K562 (cell line): Measurements from ENCODE around the gene FBXL12. TPM values are rescaled to one million over a fixed set of nuclear protein-coding genes. Genes with fewer than 3 reads are reported as not detected.

ENCODE experiments used
- ATAC-seq: fragments of 200-7000 bp; cut with Tn5 transposase; 3 replicates; pipeline ENCODE4 v1.9.1; 2020; ENCODE audit warnings: moderate library complexity
- BruUV-seq: library from RNA; stranded (reverse); fragments of 400-500 nt; replicated peaks from 2 replicates; lab custom pipeline; 2021; lab: Mats Ljungman, UMichigan
- CTCF ChIA-PET: fragments of 300-600 bp; formaldehyde crosslinking; extraction: SDS; loops from one replicate; lab custom pipeline; 2021; ENCODE audit warnings: low intra/inter-chr PET ratio; lab: Yijun Ruan, JAX
- POLR2A ChIA-PET: fragments of 300-600, 350-650 bp; sonication (Branson Sonifier 250); formaldehyde crosslinking; extraction: SDS; loops from one replicate; lab custom pipeline; 2021; ENCODE audit warnings: antibody characterized with exemption, inconsistent platforms; lab: Yijun Ruan, JAX
- DNase-seq, 4 experiments: peaks; one replicate each; pipeline versions ENCODE4 v3.0.0 to v3.0.0-alpha.2; 2011 to 2018; ENCODE audit warnings: low spot score in 3 of 4, mixed read lengths in 3 of 4; ENCODE audit errors: extremely low read depth in 1 of 4
- FAIRE-seq: peaks from 2 replicates; lab custom pipeline; 2011; peaks lifted over from hg19 to GRCh38; lab: Jason Lieb, UNC
- H2AFZ ChIP-seq: 2 replicates; pipeline ENCODE4 v1.6.0; 2011; ENCODE audit warnings: low read depth, low read length, control low read depth, inconsistent platforms
- H3K27ac ChIP-seq: fragments of 200-600 bp; 3 replicates; pipeline ENCODE4 v1.8.0; 2011; ENCODE audit warnings: low read depth, mild to moderate bottlenecking, control low read depth, inconsistent platforms, low read length, moderate library complexity, mixed read lengths; ENCODE audit errors: extremely low read depth
- H3K27me3 ChIP-seq, 2 experiments: fragments of 300-600 bp in 1 of 2; 2 replicates in 1 of 2; 3 replicates in 1 of 2; pipeline versions ENCODE4 v1.6.0 to v1.8.0; 2011; ENCODE audit warnings: inconsistent platforms in 2 of 2, low read length in 2 of 2, mild to moderate bottlenecking in 1 of 2, mixed read lengths in 1 of 2, moderate library complexity in 1 of 2; ENCODE audit not compliant: control insufficient read depth in 2 of 2, insufficient read depth in 2 of 2
- H3K36me3 ChIP-seq: fragments of 300-600 bp; 3 replicates; pipeline ENCODE4 v1.8.0; 2011; ENCODE audit warnings: mild to moderate bottlenecking, low read length, inconsistent platforms; ENCODE audit not compliant: control insufficient read depth, insufficient read depth
- H3K4me1 ChIP-seq, 2 experiments: fragments of 200-600 bp in 1 of 2; replicated peaks in 1 of 2; 2 replicates in 1 of 2; 3 replicates in 1 of 2; pipeline versions ENCODE4 v1.5.1 to v1.8.0; 2011; ENCODE audit warnings: inconsistent platforms in 2 of 2, low read length in 2 of 2, mild to moderate bottlenecking in 1 of 2, mixed read lengths in 1 of 2, moderate library complexity in 1 of 2; ENCODE audit not compliant: control insufficient read depth in 2 of 2, insufficient read depth in 2 of 2
- H3K4me2 ChIP-seq: 2 replicates; pipeline ENCODE4 v1.6.1; 2011; ENCODE audit warnings: low read length, control low read depth, inconsistent platforms, mixed read lengths; ENCODE audit not compliant: insufficient read depth
- H3K4me3 ChIP-seq: fragments of 200-600 bp; sonication (generic), shearing (Covaris generic); 2 replicates; pipeline ENCODE4 v1.5.1; 2016; ENCODE audit warnings: control low read depth, inconsistent platforms
- H3K79me2 ChIP-seq: fragments of 200-600 bp; 3 replicates; pipeline ENCODE4 v1.8.0; 2011; ENCODE audit warnings: low read length, inconsistent platforms; ENCODE audit not compliant: control insufficient read depth, insufficient read depth
- H3K9ac ChIP-seq, 2 experiments: 2 replicates each; pipeline versions ENCODE4 v1.6.0 to v1.6.1; 2011; ENCODE audit warnings: low read depth in 2 of 2, low read length in 2 of 2, control low read depth in 1 of 2, inconsistent platforms in 1 of 2, mild to moderate bottlenecking in 1 of 2, mixed read lengths in 1 of 2; ENCODE audit not compliant: insufficient read depth in 1 of 2
- H3K9me1 ChIP-seq: one replicate; pipeline ENCODE4 v1.6.0; 2011; ENCODE audit warnings: inconsistent platforms, mild to moderate bottlenecking, low read length, moderate library complexity; ENCODE audit not compliant: control insufficient read depth, insufficient read depth
- H3K9me3 ChIP-seq: replicated peaks from 2 replicates; pipeline ENCODE4 v1.5.1; 2011; ENCODE audit warnings: low read depth, low read length, inconsistent platforms; ENCODE audit not compliant: control insufficient read depth, insufficient read depth
- H4K20me1 ChIP-seq: replicated peaks from 2 replicates; pipeline ENCODE4 v1.6.1; 2011; ENCODE audit warnings: low read length, inconsistent platforms, mixed read lengths; ENCODE audit not compliant: control insufficient read depth, insufficient read depth
- ARID1B ChIP-seq: fragments of 450-650 bp; IDR thresholded peaks from 2 replicates; pipeline ENCODE4 v1.6.1; 2016; ENCODE audit warnings: antibody characterized with exemption, mild to moderate bottlenecking, inconsistent platforms
- BHLHE40 ChIP-seq: IDR thresholded peaks from 2 replicates; pipeline ENCODE4 v1.6.1; 2011; ENCODE audit warnings: low read length, improper control_type of control experiment
- BRF1 ChIP-seq: IDR thresholded peaks from 3 replicates; pipeline ENCODE4 v1.6.1; 2011; ENCODE audit warnings: borderline replicate concordance, mild to moderate bottlenecking; ENCODE audit not compliant: insufficient read length; ENCODE audit errors: extremely low read depth
- CCAR2 ChIP-seq: fragments of 200-400 bp; formaldehyde crosslinking; IDR thresholded peaks from 2 replicates; pipeline ENCODE4 v1.6.1; 2017; ENCODE audit warnings: mild to moderate bottlenecking, low read depth, low read length
- CTCF ChIP-seq, 3 experiments: IDR thresholded peaks in 2 of 3; conservative IDR thresholded peaks in 1 of 3; 2 replicates each; pipeline ENCODE4 v1.5.1; 2011 to 2012; ENCODE audit warnings: low read length in 3 of 3, mild to moderate bottlenecking in 3 of 3, control low read depth in 2 of 3, improper control_type of control experiment in 1 of 3, inconsistent platforms in 1 of 3, low read depth in 1 of 3, mixed read lengths in 1 of 3, moderate library complexity in 1 of 3; ENCODE audit not compliant: insufficient read depth in 2 of 3
- DDX20 ChIP-seq: fragments of 450-650 bp; IDR thresholded peaks from 2 replicates; pipeline ENCODE4 v1.6.1; 2016; ENCODE audit warnings: missing genetic modification characterization, low read depth, mild to moderate bottlenecking, missing compliant biosample characterization, moderate library complexity
- ELK3 ChIP-seq: fragments of 450-650 bp; formaldehyde crosslinking; IDR thresholded peaks from 2 replicates; pipeline ENCODE4 v1.4.0; 2020; ENCODE audit warnings: mild to moderate bottlenecking
- FOXK2 ChIP-seq, 2 experiments: fragments of 450-650 bp; IDR thresholded peaks in 1 of 2; conservative IDR thresholded peaks in 1 of 2; 2 replicates each; pipeline ENCODE4 v1.6.1; 2016; ENCODE audit warnings: low read depth in 2 of 2, mild to moderate bottlenecking in 1 of 2
- JUN ChIP-seq, 2 experiments: sonication (generic) in 1 of 2; formaldehyde crosslinking in 1 of 2; IDR thresholded peaks; 2 replicates each; pipeline versions ENCODE4 v1.6.1 to v1.8.0; 2012 to 2022; ENCODE audit warnings: borderline replicate concordance in 2 of 2, mild to moderate bottlenecking in 2 of 2, improper control_type of control experiment in 1 of 2, low read depth in 1 of 2, low read length in 1 of 2, missing genetic modification reagents in 1 of 2
- JUND ChIP-seq, 2 experiments: IDR thresholded peaks; 2 replicates in 1 of 2; 3 replicates in 1 of 2; pipeline ENCODE4 v1.6.1; 2011; ENCODE audit warnings: borderline replicate concordance in 2 of 2, low read depth in 2 of 2, low read length in 2 of 2, improper control_type of control experiment in 1 of 2, missing biosample characterization in 1 of 2, missing genetic modification characterization in 1 of 2, missing genetic modification reagents in 1 of 2
- KLF1 ChIP-seq: fragments of 450-650 bp; IDR thresholded peaks from 2 replicates; pipeline ENCODE4 v1.6.1; 2016; ENCODE audit warnings: missing genetic modification characterization, missing compliant biosample characterization
- NFIC ChIP-seq: fragments of 450-650 bp; IDR thresholded peaks from 2 replicates; pipeline ENCODE4 v1.6.1; 2017; ENCODE audit warnings: mild to moderate bottlenecking, inconsistent platforms
- POLR2AphosphoS2 ChIP-seq: IDR thresholded peaks from 2 replicates; pipeline ENCODE4 v1.6.1; 2012; ENCODE audit warnings: low read length, improper control_type of control experiment
- SMC3 ChIP-seq: conservative IDR thresholded peaks from 2 replicates; pipeline ENCODE4 v1.6.1; 2011; ENCODE audit warnings: low read depth, low read length, improper control_type of control experiment; ENCODE audit not compliant: insufficient read depth
- XRCC5 ChIP-seq: fragments of 200-400 bp; formaldehyde crosslinking; IDR thresholded peaks from 2 replicates; pipeline ENCODE4 v1.6.1; 2017; ENCODE audit warnings: low read depth, mild to moderate bottlenecking, low read length
- ZNF445 ChIP-seq: fragments of 250-450 bp; sonication (Bioruptor Pico); IDR thresholded peaks from 2 replicates; pipeline ENCODE4 v1.4.0; 2020; ENCODE audit warnings: low read depth, mild to moderate bottlenecking, moderate library complexity
- WGBS: fragments of 100-300 bp; shearing (Covaris generic); methylation state at CpG from one replicate; pipeline ENCODE4 v1.1.6; 2016; ENCODE audit warnings: low coverage, mixed read lengths; ENCODE audit not compliant: insufficient coverage; ENCODE audit errors: missing lambda C conversion rate; 5-methylcytosine and 5-hydroxymethylcytosine counted together
- in situ Hi-C: fragments of 300-500 bp; cut with MboI; formaldehyde crosslinking; loops from 4 replicates; pipeline ENCODE4 v1.15.0; 2018; ENCODE audit warnings: inconsistent platforms, mixed read lengths
- intact Hi-C: fragments of 100-400 bp; cut with micrococcal nuclease; formaldehyde crosslinking; loops from 2 replicates; pipeline ENCODE4 v1.14.2; 2022
- polyA plus RNA-seq, 8 experiments: library from polyadenylated mRNA; depleted of rRNA in 4 of 8; stranded (reverse) in 5 of 8; unstranded in 3 of 8; fragments of >200 nt; fragmentation: Nextera tagmentation in 2 of 8; fragmentation: Illumina TruSeq in 1 of 8; extraction: Ambion mirVana in 2 of 8; extraction: Trizol in 1 of 8; gene quantifications; 2 replicates each; pipeline versions ENCODE4 v1.2.1 to v1.2.3, GENCODE V29; 2011 to 2014; ENCODE audit warnings: inconsistent platforms in 1 of 8, missing spikeins in 1 of 8
- total RNA-seq, 7 experiments: library from RNA; depleted of rRNA in 6 of 7; stranded (reverse); fragments of >200 nt in 6 of 7; fragmentation: Illumina TruSeq in 2 of 7; extraction: Trizol in 2 of 7; gene quantifications; 2 replicates each; pipeline versions ENCODE4 v1.2.1 to v1.2.3, GENCODE V29; 2011 to 2021; ENCODE audit warnings: low replicate concordance in 1 of 7

Gene FBXL12
- total and polyA plus RNA-seq, 9 of the 15 experiments (the other 6 are each of a cell fraction or from before 2014, with no cell fraction given) = 2.7 to 40.5 (median 26.5) TPM

- TF ChIP-seq NFIC (no peak), ELK3 (CRISPR knock-in tag) (no peak), BRF1 (no peak), KLF1 (tag) (no peak), ZNF445 (CRISPR knock-in tag) (no peak)
- TF ChIP-seq, all 486 proteins: peak for 7
Measured at GRCh38 chr19:9848060-9848459, 29.2 kb upstream of the FBXL12 start (continued).

- Histone ChIP-seq H3K4me1 (peaks cover 0 to 36% of the 10 kb centered on the region in 2 experiments; a peak in 3 of 5 replicates), H3K4me2 (no peak overlapping the region), H3K9me1 (peaks cover 9% of the 10 kb centered on the region), H2AFZ (no peak overlapping the region), H3K27me3 (no peaks in the 10 kb centered on the region), H3K79me2 (no peaks in the 10 kb centered on the region; the same call in 2 of the 3 replicates), H4K20me1 (peaks cover 10% of the 10 kb centered on the region), H3K27ac (no peak overlapping the region), H3K36me3 (peaks cover 61% of the 10 kb centered on the region; the same call in 2 of the 3 replicates), H3K4me3 (no peak overlapping the region), H3K9me3 (no peaks in the 10 kb centered on the region), H3K9ac (no peak overlapping the region; a peak in 1 of 4 replicates)
- intact Hi-C loops (no loop called here), in situ Hi-C loops (no loop called here)
- FAIRE-seq = peak; percentile 87
- ATAC-seq = peak; percentile 92
- DNase-seq = peak; percentile 73 to 80 (median 77)
- no TSS peak for BruUV-seq
- POLR2A ChIA-PET = interaction anchor here (0.6 to 1.1 kb wide), 2 partner anchors 43 to 55 kb away, joined by 3 read pairs; no protein-coding TSS in a partner anchor
- WGBS = 50% methylated on average over 13 of the region's 13 CpGs
- CTCF ChIA-PET = interaction anchor here (0.7 to 2.2 kb wide), 4 partner anchors 48 to 261 kb away, joined by 5 to 16 read pairs (median 8); no protein-coding TSS in a partner anchor
- TF ChIP-seq ARID1B (peak; percentile 30; the same call in 1 of the 2 replicates), BHLHE40 (peak; percentile 99), DDX20 (tag) (no peak), FOXK2 (conservative IDR thresholded peaks at IDR 0.05 in 1 of 2, IDR thresholded peaks at IDR 0.05 in 1 of 2; ENCODE audit: low read depth in 2 of 2) (0 out of 4 replicates have a peak, but pooled peaks of 1 of the 2 experiments have one; percentile 48), POLR2AphosphoS2 (no peak), JUN (IDR thresholded peaks at IDR 0.05; ENCODE audit: borderline replicate concordance, low read depth, low read length) (peak; percentile 39; the same call in 1 of the 2 replicates), JUN (CRISPR knock-in tag; IDR thresholded peaks at IDR 0.05; ENCODE audit: borderline replicate concordance) (no peak), CCAR2 (no peak), CTCF (IDR thresholded peaks at IDR 0.05 in 2 of 3, conservative IDR thresholded peaks at IDR 0.05 in 1 of 3; ENCODE audit: insufficient read depth in 2 of 3, low read depth in 1 of 3, low read length in 3 of 3) (peak; percentile 70 to 78 (median 74)), SMC3 (peak; percentile 59; the same call in 1 of the 2 replicates), JUND (IDR thresholded peaks at IDR 0.05; ENCODE audit: borderline replicate concordance, low read depth, low read length) (peak; percentile 90), JUND (tag; IDR thresholded peaks at IDR 0.05; ENCODE audit: borderline replicate concordance, low read depth, low read length) (peak; percentile 84; the same call in 2 of the 3 replicates), XRCC5 (0 out of 2 replicates have a peak, but pooled peaks have one; percentile 17)
Measured at GRCh38 chr19:9847087-9847671, 28.3 kb upstream of the FBXL12 start.
